DMS153 (cell line): Measurements from ENCODE around the gene STAB2.

Experiments
- DNase-seq: peaks from one replicate; lab custom pipeline; 2025; lab: John Stamatoyannopoulos, UW

The STAB2 gene

DNA sequence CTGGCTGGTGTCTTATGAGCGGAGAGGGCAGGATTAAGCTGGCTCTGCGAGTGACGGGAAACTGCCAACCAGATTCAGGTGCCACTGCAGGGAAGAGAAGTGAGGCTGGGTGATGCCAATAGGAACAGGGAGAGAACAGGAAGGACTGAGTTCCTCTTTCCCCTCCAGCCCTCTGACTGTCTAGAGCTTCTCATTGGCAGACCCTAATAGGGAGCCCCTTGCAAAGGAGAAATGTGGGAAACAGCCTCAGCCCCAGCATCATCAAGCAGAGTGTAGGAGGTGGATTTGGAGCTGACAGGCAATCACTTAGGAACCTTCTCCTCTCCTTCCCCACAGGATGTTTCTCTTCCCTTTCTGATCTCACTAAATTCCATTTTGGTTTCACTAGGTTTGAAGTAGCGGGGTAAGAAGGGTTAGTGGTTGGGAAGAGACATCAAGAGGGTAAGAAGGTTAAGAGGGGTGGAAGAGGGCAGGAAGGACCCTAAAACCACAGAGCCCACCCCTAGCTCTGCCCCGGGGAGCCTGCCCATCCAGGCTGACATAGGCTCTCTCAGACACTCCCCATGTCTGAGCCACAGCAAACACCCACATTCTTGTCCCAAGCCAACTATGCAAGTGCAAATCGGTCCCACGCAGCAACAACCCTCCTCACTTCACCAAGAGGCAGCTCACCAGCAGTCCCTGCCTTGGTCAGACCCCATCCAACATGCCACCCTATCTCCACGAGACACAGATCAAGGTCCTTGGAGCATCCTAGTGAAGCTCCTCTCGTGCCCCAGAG is 111.1 kb downstream of the STAB2 start:
- DNase-seq = no peak

DNA sequence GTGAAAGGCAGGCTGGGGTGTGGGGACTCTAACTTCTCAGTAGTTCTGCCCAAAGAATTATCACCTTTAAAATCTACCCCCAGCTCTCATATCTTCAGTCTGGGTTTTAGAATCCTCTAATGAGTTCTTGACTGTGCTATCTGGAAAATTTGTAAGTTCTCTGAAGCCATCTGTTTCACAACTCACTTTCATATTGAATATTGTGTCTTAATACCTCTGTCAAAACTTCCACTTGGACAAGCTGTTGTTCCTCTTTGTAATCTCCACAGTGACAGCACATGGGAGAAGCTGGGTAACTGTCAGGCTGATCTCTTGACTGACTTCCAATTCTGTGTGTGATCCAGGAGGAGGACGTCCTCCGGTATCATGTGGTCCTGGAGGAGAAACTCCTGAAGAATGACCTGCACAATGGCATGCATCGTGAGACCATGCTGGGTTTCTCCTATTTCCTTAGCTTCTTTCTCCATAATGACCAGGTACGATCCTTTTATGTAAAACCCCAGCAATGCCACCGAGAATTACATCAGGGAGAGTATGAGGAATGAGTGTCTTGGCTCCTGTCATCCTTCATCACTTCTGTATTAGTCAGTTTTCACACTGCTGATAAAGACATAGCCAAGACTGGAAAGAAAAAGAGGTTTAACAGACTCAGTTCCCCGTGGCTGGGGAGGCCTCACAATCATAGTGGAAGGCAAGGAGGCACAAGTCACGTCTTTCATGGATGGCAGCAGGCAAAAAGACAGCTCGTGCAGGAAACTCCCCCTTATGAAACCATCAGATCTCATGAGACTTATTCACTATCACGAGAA is 111.9 kb downstream of the STAB2 start:
- no peak for DNase-seq

DNA sequence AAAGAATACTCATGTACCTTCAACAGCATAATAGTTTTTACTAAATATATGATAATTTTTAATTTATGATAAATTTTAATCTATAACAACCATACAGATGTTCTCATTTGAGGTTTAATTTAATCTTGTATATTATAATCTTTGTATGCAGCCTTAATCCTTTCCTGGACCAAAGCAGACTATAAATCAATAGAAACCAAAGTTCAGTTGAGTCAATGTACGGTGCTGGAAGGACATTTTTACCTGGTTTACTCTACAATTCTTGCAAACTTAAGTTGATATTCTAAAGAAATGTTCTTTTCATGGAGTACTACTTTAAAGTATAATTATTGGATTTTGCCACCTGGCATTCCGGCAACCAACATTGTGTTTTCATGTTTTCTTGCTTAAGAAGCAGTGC is 118.0 kb downstream of the STAB2 start:
- DNase-seq = no peak

DNA sequence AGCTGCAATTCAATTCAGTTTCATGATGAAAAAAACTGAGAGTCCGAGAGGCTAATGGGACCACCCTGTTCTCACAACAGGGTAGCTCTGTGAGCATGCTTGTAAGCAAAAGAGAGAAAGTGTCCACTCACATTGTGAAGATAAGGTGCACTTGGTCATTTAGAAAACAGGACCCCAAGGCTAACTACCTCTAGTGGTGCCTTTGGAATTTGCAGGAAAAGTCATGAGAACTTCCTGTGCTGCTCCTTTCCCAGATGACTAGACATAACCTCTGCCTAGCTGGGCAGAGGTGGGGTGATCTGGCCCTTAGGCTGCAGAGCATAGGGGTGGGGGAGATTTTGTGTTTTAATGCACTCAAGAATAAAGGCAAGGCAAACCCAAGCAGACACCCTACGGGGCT is 118.9 kb downstream of the STAB2 start:
- DNase-seq = no peak

DNA sequence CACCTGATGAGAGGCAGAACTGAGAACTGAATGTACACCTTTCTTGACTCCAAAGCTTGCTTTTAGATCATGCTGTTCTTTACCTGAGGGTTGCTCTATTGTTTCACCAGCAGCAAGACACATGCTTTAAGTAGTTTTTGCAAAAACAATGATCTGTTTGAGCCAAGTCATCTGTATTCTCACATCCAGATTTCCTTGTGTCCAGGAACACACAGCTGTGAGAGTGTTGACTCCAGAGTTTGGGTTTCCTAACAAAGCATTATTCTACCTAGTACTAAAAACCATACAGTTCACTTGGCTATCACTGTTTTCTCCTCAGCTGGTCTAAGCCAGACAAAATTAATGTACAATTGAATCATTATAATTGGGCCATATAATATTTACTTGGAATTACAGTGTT is 120.4 kb downstream of the STAB2 start:
- DNase-seq = no peak

DNA sequence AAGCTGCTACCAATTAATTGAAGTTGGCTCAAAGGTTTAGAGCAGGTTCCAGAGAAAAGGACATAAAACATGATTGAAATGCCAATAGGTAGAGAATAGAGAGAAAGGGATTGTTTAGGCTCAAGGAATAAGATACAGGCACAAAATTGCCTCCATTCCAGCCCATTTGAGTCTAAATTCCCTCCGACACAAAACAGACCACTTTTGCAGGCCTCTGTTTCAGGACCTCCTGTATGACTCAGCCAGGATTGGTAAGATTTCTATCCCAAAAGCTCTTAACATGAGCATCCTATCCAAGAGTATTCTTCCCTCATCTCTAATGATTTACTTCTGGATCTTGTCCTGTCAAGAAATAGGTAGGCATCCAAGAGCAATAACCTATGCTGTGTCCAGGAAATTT is 123.5 kb downstream of the STAB2 start:
- no peak for DNase-seq

DNA sequence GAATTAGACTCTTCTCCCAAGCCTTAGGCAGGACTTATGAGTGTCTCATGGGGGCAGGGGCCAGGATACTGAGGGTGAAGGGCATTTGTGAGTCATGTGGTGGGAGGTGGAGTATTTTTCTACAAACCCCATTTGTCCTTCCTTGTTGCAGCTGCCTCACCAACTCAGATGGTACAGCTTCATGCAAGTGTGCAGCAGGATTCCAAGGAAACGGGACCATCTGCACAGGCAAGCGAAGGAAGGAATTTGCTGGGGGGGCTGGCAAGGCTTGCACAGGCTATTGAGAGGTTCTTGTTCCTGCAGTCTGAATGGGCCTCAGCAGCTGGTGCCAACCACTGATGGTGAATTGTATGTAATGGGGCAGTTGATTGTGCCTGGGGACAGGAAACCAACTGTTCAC is 125.1 kb downstream of the STAB2 start:
- DNase-seq = no peak

DNA sequence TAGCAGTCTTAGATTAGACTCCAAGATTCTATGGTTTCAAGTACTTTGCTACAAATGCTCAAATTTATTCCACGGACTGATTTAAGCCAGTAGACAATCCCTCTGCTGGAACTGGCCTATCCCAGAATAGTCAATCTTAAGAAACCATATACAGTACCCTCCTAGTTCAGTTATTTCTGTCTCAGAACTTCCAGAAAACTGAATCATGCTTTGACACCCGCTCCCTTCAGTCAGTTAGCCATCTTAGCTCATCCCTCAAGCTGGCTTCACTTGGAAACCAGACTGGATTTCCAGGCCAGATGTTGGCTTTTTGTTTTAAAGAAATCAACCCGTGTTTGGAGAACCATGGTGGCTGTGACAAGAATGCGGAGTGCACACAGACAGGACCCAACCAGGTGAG is 128.4 kb downstream of the STAB2 start:
- no peak for DNase-seq

DNA sequence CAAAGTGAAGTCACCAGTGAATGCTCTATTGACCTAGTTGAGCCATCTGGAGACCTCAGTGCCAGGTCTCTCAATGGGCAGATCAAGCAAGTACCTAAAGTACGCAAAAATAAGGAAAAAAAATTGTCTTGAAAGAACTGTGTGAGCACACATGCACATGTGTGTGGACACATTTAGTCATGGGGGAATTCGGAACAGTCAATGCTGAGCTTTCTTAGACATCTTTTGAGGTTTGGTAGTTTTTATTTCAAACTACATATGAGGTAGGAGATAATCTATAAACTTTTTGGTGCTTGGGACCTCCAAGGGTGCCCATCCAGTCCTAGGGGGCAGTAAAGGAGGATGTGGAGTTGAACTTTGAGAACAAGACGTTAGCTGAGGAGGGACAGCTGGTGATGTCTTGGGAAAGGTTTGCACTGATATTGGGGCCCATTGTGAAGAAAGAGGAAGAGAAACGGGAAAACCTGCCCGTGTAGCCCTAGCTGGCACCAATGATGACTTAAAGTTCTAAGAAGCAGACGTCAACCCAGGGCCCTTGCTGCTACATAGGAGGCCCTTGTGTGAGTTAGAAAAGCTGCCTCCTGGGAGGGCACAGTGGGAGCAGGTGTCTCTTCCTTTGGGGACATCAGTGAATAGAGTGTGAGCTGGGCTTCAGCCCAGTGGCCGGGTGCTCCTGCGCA is 129.6 kb downstream of the STAB2 start:
- DNase-seq = no peak

DNA sequence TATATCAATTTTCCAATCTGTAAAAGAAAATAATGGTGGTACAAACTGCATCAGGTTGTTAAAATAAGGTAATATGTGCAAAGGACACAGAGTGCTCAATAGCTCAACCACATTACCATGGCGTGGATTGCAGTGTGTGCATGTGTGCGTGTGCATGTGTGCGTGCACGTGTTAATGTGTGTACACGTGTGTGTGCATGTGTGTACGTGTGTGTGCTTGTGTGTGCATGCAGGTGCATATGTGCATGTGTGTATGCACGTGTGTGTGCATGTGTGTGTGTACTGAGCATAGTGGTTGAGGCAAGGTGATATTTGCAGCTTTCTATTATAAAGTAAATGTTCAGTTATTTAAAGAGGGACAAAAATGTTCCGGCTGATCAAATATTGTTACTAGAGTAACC is 138.3 kb downstream of the STAB2 start:
- DNase-seq = no peak

DNA sequence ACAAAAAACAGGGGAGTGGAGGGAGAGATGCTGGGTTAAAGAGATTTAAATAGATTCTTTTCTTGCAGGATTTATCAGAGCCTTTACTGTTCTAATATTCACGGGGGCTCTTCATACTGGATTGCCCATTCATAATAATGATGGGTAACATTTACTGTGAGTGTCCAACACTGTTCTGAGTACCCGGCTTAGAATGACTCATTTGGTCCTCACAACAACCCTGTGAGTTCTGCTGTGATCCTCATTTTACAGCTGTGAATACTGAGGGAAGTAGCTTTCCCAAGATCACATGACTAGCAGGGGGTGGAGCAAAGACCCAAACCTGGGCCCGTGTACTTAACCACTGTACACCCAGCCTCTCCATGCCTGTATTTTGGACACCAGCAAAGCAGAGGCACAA is 140.6 kb downstream of the STAB2 start:
- DNase-seq = no peak

DNA sequence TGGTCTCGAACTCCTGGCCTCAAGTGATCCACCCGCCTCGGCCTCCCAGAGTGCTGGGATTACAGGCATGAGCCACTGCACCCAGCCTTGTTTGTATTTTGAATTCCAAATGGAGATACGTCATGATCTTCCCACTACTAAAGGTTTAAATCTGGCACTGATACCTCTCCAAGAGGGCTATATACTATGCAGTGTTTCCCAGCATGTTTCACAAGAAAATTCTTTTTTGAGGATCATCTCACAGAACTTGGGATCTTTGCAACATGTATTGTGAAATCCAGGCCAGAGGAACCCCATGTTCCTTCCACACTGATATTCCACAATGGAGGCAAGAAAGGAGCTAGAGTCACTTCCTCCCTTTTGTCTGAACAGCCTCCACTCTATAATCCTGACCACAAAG is 141.2 kb downstream of the STAB2 start:
- DNase-seq = no peak

DNA sequence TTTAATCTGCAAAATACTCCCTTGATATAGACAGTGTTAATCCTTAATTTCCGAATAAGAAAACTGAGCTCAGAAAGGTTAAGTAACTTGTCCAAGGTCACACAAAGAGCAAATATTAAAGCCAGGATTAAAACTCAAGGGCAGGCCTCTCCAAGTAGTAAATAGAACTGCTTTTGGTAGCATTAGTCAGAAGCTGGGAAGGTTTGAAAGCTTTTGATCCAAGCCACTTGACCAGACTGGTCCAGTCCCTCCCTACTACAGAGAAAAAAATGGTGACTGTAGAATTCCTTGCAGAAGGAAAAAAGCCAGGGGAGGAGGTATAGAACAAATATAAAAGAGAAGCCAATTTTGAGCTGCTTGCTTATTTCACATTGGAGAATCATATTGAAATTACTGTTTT is 142.4 kb downstream of the STAB2 start:
- no peak for DNase-seq

DNA sequence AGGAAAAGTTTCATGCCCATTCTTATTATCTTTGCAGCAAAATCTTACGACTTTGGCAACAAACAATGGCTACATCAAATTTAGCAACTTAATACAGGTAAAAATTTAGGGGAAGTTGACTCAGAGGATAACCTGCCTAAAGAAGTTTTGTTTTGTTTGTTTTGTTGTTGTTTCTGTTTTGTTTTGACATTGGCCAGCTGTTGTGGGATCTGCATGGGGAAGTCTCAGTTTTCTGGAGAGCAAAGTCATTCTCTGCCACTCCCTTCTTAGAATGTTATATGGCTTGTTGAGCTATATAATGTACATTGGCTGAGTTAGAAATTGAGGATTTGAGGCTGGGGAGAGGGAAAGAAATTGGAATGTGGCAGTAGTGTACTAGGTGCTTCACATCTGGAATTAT is 144.5 kb downstream of the STAB2 start:
- no peak for DNase-seq

DNA sequence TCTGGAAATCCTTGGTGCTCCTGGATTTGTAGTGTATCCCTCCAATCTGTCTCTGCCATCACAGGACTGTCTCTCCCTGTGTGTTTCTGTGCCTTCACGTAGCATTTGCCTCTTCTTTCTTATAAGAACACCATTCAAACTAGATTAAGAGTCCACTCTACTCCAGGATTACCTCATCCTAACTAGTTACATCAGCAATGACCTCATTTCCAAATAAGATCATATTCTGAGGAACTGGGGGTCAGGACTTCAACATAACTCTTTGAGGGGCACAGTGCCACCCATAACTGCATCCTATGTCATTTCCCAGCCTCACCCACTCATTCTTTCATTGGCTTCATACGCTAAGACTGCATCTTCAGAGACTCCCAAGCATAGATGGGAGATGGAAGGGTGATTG is 147.8 kb downstream of the STAB2 start:
- DNase-seq = no peak

DNA sequence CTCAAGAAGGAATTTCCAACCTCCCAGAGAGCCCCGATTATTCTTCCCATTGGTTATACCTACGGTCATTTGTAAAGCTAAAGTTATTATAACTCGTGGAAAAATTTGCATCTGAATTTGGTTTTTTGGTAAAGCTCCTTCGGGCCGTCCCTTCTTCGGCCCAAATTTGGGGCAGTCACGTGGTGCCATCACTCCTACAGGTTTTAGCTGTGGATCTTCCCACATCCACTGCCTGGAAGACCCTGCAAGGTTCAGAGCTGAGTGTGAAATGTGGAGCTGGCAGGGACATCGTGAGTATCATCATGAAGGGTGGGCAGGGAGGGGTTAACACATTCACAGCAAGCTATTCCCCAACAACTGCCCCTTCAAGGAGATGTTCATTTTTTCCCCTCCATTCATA is 148.2 kb downstream of the STAB2 start:
- no peak for DNase-seq

DNA sequence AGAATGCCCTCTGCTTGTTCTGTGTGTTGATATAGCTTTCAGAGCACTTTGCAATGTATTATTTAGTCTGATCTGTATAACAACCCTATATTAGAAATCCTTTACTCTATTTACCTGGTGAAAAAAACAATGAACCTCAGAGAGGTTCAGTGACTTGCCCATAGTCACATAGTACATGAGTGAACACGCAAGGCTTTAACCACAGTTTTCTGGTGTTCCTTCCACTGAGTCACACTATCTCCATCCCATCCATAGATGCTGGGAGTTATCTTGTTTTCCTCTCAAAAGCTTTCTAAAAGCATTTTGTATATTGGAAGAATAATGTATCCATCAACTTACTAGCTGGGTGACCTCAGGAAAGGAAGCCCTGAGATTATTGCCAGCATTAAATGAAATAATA is 149.5 kb downstream of the STAB2 start:
- DNase-seq = no peak

DNA sequence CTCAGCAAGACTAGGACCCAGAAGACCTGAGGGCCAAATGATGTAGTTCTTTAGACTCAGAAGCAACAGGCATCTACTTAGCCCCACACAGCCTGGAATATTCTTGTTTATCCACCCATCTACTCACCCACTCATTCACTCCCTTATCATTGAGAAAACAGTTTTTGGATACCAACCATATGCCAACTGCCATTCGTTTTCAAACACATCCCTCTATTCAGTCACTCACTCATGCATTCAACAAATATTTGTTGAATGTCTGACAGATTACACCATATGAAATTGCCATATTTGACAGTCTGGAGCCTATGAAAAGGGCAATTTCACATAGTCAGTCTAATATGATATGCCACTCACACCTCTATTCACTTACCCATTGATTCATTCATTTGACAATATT is 150.8 kb downstream of the STAB2 start:
- no peak for DNase-seq

DNA sequence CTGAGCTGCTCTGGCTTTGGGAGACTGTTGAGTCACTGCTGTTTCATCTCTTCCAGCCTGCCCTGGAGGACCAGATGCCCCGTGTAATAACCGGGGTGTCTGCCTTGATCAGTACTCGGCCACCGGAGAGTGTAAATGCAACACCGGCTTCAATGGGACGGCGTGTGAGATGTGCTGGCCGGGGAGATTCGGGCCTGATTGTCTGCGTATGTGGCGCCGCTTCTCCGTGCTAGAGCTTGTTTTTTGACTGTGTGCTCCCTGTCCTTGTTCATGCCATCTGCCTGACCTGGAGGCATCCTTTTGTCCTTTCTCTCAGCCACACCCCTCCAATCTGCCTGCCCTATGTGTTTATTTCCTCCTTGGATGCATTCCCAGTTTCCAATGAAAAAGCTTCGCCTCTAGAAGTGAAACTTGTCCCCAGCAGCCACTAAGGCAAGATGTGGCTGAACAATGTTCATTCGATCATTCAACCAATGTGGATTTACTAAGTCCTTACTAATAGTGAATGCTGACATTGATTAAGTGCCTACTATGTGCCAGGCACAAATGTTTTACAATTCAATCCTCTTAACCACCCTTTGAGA is 155.4 kb downstream of the STAB2 start:
- DNase-seq = peak; percentile 96

DNA sequence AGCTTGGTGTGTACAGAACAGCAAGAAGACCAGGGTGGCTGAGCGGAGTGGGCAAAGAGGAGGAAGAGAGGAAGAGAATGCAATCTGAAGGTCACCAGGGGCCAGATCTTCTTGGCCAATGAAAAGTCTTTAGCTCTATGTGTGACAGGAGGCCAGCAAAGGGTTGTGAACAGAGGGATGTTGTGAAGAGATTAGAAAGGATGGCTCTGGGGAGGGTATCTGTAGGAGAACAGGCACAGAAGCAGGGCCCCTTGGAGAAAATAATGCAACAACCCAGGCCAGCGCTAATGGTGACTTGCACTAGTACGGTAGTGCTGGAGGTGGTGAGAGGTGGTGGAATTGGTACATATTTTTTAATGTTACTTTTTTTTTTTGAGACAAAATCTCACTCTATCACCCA is 156.7 kb downstream of the STAB2 start:
- no peak for DNase-seq

DNA sequence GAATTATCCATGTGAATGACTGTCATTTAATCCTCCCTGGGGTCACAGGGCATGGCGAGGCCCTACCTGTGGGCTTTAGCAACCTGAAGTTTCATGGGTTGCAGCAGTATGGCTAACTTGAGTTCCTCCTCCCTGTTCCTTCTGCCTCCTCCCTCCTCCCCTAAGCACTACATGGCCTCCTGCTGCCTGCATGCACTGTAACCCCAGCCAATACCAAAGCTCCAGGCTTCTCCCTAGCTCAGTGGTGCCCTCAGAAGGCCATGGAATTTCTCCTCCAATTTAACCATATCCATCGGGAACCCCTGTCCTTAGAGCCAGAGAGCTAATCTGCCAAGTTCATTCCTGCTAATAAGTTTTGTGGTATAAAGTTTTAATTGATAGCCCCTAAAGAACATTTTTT is 158.9 kb downstream of the STAB2 start:
- peak; percentile 20 for DNase-seq

DNA sequence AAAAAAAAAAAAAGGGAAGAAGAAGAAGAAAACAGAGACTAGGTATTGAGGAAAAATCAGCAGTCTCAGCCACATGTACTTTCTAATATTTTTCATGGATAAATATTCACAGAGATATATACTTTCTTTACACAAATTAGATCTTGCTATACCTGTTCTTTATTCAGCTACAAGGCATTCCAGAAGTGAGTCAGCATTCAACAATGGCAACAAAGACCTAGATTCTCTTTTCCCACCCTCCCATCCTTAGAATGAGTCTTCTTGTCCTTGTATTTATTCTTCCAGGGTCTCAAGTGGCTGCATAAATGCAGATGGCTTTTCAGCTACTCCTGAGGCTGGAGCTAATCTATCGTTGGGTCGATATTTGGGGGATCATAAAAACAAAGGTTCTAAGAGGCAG is 160.9 kb downstream of the STAB2 start:
- no peak for DNase-seq

DNA sequence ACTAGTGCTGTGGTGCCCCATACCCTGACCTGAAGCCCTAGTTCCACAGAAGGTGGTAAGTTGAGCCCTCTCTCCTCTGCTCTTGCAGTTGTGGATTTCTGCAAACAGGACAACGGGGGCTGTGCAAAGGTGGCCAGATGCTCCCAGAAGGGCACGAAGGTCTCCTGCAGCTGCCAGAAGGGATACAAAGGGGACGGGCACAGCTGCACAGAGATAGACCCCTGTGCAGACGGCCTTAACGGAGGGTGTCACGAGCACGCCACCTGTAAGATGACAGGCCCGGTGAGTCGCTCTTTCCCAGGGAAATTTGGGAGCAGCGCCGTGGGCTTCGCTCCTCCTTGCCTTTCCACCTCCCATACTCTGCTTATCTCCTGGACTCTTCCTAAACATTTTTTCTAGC is 161.8 kb downstream of the STAB2 start:
- no peak for DNase-seq
